Astrocyte (in vitro differentiated cells and primary cell): ENCODE data around the gene TBC1D9. TPM values are rescaled to one million over a fixed set of nuclear protein-coding genes. Genes with fewer than 3 reads are reported as not detected.
A peak's percentile ranks its signal among the peaks of the same experiment; 100 is the strongest.

Source experiments
- DNase-seq: peaks from one replicate; pipeline ENCODE4 v3.0.0-alpha.2; 2010; ENCODE audit warnings: low read depth
- FAIRE-seq: peaks from 2 replicates; lab custom pipeline; 2011; peaks lifted over from hg19 to GRCh38; lab: Jason Lieb, UNC
- H2AFZ ChIP-seq: 2 replicates; pipeline ENCODE4 v1.6.0; 2012; ENCODE audit warnings: low read depth, low read length, inconsistent platforms
- H3K27ac ChIP-seq: 2 replicates; pipeline ENCODE4 v1.5.1; 2011; ENCODE audit warnings: low read depth, low read length, inconsistent platforms
- H3K27me3 ChIP-seq: 2 replicates; pipeline ENCODE4 v1.6.0; 2011; ENCODE audit warnings: low read length, inconsistent platforms; ENCODE audit not compliant: insufficient read depth
- H3K36me3 ChIP-seq: 2 replicates; pipeline ENCODE4 v1.5.1; 2011; ENCODE audit warnings: low read length, inconsistent platforms; ENCODE audit not compliant: insufficient read depth
- H3K4me1 ChIP-seq: 2 replicates; pipeline ENCODE4 v1.5.1; 2011; ENCODE audit warnings: low read length, inconsistent platforms; ENCODE audit not compliant: insufficient read depth
- H3K4me2 ChIP-seq: 2 replicates; pipeline ENCODE4 v1.6.0; 2012; ENCODE audit warnings: low read length, inconsistent platforms
- H3K4me3 ChIP-seq: 2 replicates; pipeline ENCODE4 v1.5.1; 2011; ENCODE audit warnings: low read depth, mild to moderate bottlenecking, low read length, inconsistent platforms; ENCODE audit not compliant: insufficient read depth
- H3K79me2 ChIP-seq: 2 replicates; pipeline ENCODE4 v1.6.0; 2012; ENCODE audit warnings: mild to moderate bottlenecking, low read length, inconsistent platforms; ENCODE audit not compliant: insufficient read depth
- H3K9ac ChIP-seq: 2 replicates; pipeline ENCODE4 v1.6.0; 2012; ENCODE audit warnings: mild to moderate bottlenecking, low read length, inconsistent platforms
- H3K9me3 ChIP-seq: 2 replicates; pipeline ENCODE4 v1.5.1; 2012; ENCODE audit warnings: low read depth, mild to moderate bottlenecking, low read length, inconsistent platforms; ENCODE audit not compliant: insufficient read depth
- H4K20me1 ChIP-seq: 2 replicates; pipeline ENCODE4 v1.6.0; 2012; ENCODE audit warnings: low read length, inconsistent platforms; ENCODE audit not compliant: insufficient read depth
- H3K27ac Mint-ChIP-seq: one replicate; pipeline ENCODE4 v1.8.0; 2021; ENCODE audit warnings: mild to moderate bottlenecking, mixed read lengths; ENCODE audit not compliant: unreplicated experiment
- H3K27me3 Mint-ChIP-seq: one replicate; pipeline ENCODE4 v1.8.0; 2021; ENCODE audit warnings: low read depth, mixed read lengths; ENCODE audit not compliant: unreplicated experiment
- H3K36me3 Mint-ChIP-seq: one replicate; pipeline ENCODE4 v1.8.0; 2021; ENCODE audit warnings: low read depth, mixed read lengths; ENCODE audit not compliant: unreplicated experiment
- H3K4me1 Mint-ChIP-seq: one replicate; pipeline ENCODE4 v1.8.0; 2021; ENCODE audit warnings: low read depth, mixed read lengths; ENCODE audit not compliant: unreplicated experiment
- H3K4me3 Mint-ChIP-seq: one replicate; pipeline ENCODE4 v1.8.0; 2021; ENCODE audit warnings: mild to moderate bottlenecking, moderate library complexity, mixed read lengths; ENCODE audit not compliant: unreplicated experiment
- H3K9me3 Mint-ChIP-seq: one replicate; pipeline ENCODE4 v1.8.0; 2021; ENCODE audit warnings: mild to moderate bottlenecking, mixed read lengths; ENCODE audit not compliant: unreplicated experiment
- EZH2 ChIP-seq: IDR thresholded peaks from 2 replicates; pipeline ENCODE4 v1.6.1; 2012; ENCODE audit warnings: mild to moderate bottlenecking, low read length, inconsistent platforms; ENCODE audit not compliant: insufficient read depth
- total RNA-seq: library from RNA; stranded (reverse); gene quantifications from 2 replicates; pipeline ENCODE4 v1.2.1, GENCODE V29; 2021
- TF ChIP-seq, protein P1 (sequence below): IDR thresholded peaks from 2 replicates; pipeline ENCODE4 v1.5.1; 2011; ENCODE audit warnings: low read depth, mild to moderate bottlenecking, inconsistent platforms, low read length, moderate library complexity; ENCODE audit not compliant: insufficient read depth

TBC1D9 gene
- total RNA-seq, 1 donor from 2014 or later: 31.6 TPM

DNA sequence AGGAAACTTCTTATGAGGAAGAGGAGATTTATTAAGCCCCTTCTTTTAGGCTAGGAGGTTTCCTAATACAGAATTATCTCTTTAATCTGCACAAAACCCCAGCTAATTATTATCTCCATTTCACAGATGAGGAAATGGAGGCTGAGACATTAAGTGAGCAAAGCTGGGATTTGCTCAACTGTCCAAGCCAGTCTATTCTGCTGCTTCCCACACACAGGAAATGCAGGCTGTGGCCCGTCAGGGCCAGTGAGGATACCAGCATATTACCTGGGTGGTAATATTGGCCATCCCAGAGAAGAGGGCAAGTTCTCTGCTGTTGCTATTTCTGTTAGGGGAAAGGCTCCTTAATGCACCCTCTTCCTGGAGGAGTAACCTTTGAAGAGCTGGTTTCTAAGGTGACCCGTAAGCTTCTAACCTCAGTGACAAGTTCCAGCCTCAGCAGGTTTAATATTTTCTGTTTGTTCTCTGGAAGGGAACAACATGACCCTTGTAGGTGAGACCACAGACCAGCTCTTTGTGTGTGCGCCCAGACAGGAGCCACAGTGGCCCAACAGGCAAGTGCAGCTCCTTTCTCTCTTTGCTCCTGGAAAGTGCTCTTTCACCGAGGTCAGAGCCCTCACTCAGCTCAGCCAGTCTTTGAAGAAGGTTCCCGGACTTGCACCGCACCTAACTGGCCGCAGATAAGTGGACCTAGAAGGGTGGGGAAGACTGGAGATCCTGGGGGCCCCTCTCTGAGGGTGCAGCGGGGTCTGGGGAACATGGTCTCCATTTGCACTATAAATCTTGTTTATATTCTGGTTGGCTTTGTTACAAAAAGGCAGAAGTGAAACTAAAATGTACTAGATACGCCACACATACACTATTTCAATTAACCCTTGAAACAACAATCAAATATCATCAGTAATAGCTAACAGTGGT, 35.5 kb downstream of the TBC1D9 start:
- no peak for DNase-seq
- no peak overlapping the region for H3K4me3 ChIP-seq
- H3K9me3 ChIP-seq: no peaks in the 10 kb centered on the region
- H3K79me2 ChIP-seq: peaks cover 37% of the 10 kb centered on the region
- H3K9ac ChIP-seq: no peak overlapping the region
- Mint-ChIP-seq H3K27me3 (no peaks in the 10 kb centered on the region), H3K4me1 (peaks cover 21% of the 10 kb centered on the region), H3K36me3 (peaks cover 3% of the 10 kb centered on the region), H3K4me3 (no peak overlapping the region), H3K27ac (no peak overlapping the region), H3K9me3 (no peaks in the 10 kb centered on the region)
- H3K4me1 ChIP-seq: peaks cover 11% of the 10 kb centered on the region
- no peaks in the 10 kb centered on the region for H3K36me3 ChIP-seq
- H3K27ac ChIP-seq: no peak overlapping the region
- H3K4me2 ChIP-seq: no peak overlapping the region
- TF ChIP-seq, protein P1, sequence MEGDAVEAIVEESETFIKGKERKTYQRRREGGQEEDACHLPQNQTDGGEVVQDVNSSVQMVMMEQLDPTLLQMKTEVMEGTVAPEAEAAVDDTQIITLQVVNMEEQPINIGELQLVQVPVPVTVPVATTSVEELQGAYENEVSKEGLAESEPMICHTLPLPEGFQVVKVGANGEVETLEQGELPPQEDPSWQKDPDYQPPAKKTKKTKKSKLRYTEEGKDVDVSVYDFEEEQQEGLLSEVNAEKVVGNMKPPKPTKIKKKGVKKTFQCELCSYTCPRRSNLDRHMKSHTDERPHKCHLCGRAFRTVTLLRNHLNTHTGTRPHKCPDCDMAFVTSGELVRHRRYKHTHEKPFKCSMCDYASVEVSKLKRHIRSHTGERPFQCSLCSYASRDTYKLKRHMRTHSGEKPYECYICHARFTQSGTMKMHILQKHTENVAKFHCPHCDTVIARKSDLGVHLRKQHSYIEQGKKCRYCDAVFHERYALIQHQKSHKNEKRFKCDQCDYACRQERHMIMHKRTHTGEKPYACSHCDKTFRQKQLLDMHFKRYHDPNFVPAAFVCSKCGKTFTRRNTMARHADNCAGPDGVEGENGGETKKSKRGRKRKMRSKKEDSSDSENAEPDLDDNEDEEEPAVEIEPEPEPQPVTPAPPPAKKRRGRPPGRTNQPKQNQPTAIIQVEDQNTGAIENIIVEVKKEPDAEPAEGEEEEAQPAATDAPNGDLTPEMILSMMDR: no peak
- no peak for TF ChIP-seq EZH2
- H3K27me3 ChIP-seq: no peaks in the 10 kb centered on the region
- H4K20me1 ChIP-seq: peaks cover 39% of the 10 kb centered on the region
- H2AFZ ChIP-seq: no peak overlapping the region
- no peak for FAIRE-seq

DNA sequence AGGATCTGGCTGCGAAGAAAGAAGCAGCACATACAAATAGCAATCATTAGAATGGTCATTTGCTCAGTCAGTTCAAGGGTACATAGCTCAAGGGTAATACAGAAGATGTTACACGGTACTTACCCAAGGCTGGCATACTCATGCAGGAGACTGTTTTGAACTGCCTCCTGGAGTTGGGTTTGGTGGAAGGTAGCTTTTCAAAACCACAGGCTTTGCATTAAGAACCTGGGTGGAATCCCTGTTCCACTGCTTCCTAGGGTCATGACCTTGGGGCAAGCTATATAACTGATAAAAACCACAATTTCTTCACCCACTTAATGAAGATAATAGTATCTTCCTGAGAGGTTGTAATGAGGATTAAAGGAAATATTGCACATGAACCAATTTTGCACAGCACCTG, 36.5 kb downstream of the TBC1D9 start:
- H3K4me3 Mint-ChIP-seq: no peak overlapping the region
- H3K4me1 Mint-ChIP-seq: peaks cover 20% of the 10 kb centered on the region
- TF ChIP-seq, protein P1: no peak
- TF ChIP-seq EZH2: no peak
- H3K27me3 Mint-ChIP-seq: no peaks in the 10 kb centered on the region
- H3K36me3 Mint-ChIP-seq: no peaks in the 10 kb centered on the region
- Histone ChIP-seq H3K27ac (no peak overlapping the region), H3K79me2 (peaks cover 27% of the 10 kb centered on the region), H3K4me3 (no peak overlapping the region), H3K27me3 (no peaks in the 10 kb centered on the region), H2AFZ (no peak overlapping the region), H3K9ac (no peak overlapping the region), H4K20me1 (peaks cover 35% of the 10 kb centered on the region), H3K4me1 (peaks cover 11% of the 10 kb centered on the region), H3K4me2 (no peak overlapping the region), H3K9me3 (no peaks in the 10 kb centered on the region), H3K36me3 (no peaks in the 10 kb centered on the region)
- no peak overlapping the region for H3K27ac Mint-ChIP-seq
- no peaks in the 10 kb centered on the region for H3K9me3 Mint-ChIP-seq
- DNase-seq (no peak), FAIRE-seq (no peak)

DNA sequence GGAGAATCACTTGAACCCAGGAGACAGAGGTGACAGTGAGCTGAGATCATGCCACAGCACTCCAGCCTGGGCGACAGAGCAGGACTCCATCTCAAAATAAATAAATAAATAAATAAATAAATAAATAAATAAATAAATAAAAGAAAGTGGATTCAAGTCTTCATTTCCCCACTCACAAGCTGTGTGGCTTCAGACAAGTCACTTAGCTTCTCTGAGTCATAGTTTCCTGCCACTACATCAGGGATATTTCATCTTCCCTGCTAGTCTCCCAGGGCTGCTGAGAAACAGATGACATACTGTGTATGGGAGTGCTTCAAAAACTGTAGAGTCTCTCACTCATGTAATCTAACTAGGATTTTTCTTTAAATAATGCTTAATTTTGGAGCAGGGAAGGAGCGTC, 37.2 kb downstream of the TBC1D9 start:
- TF ChIP-seq, protein P1: no peak
- no peak for TF ChIP-seq EZH2

More for the DNA sequence above, 37.2 kb downstream of the TBC1D9 start:
- Mint-ChIP-seq H3K27ac (no peak overlapping the region), H3K4me3 (no peak overlapping the region), H3K36me3 (no peaks in the 10 kb centered on the region), H3K9me3 (no peaks in the 10 kb centered on the region), H3K27me3 (no peaks in the 10 kb centered on the region), H3K4me1 (peaks cover 20% of the 10 kb centered on the region)
- Histone ChIP-seq H3K79me2 (peaks cover 24% of the 10 kb centered on the region), H4K20me1 (peaks cover 28% of the 10 kb centered on the region), H2AFZ (no peak overlapping the region), H3K9me3 (no peaks in the 10 kb centered on the region), H3K27ac (peak overlapping the region; percentile 75), H3K36me3 (no peaks in the 10 kb centered on the region), H3K27me3 (no peaks in the 10 kb centered on the region), H3K4me3 (no peak overlapping the region), H3K4me1 (peaks cover 11% of the 10 kb centered on the region), H3K9ac (no peak overlapping the region), H3K4me2 (no peak overlapping the region)
- DNase-seq: peak; percentile 68
- FAIRE-seq: no peak
